ENCODE results near the gene SYNJ1.
A peak's percentile ranks its signal among the peaks of the same experiment; 100 is the strongest.
"Not testable (repeated sequence)": the region's sequence is repeated elsewhere in the genome, so short reads cannot be mapped to it uniquely, and the experiment has no call there.

The SYNJ1 gene

GRCh38 chr21:32733990-32734613 is 6.3 kb upstream of the SYNJ1 start:
- DNase-seq (ENCODE audit: low read depth), result no peak

- no peak for DNase-seq (ENCODE audit: low read depth)
Measured at GRCh38 chr21:32733356-32733755, 5.5 kb upstream of the SYNJ1 start.

- DNase-seq (ENCODE audit: low read depth), result no peak
Measured at GRCh38 chr21:32732544-32732943, 4.7 kb upstream of the SYNJ1 start.

GRCh38 chr21:32728848-32729247 is 1.0 kb upstream of the SYNJ1 start:
- no peak for DNase-seq (ENCODE audit: low read depth)

- no peak for DNase-seq (ENCODE audit: low read depth)
Measured at GRCh38 chr21:32728456-32728839, 635 bp upstream of the SYNJ1 start.

GRCh38 chr21:32726839-32727686 is 750 bp downstream of the SYNJ1 start:
- peak; percentile 42 for DNase-seq (ENCODE audit: low read depth)

- DNase-seq (ENCODE audit: low read depth), result no peak
Measured at GRCh38 chr21:32719085-32719484, 8.7 kb downstream of the SYNJ1 start.

- DNase-seq (ENCODE audit: low read depth), result peak; percentile 18
Measured at GRCh38 chr21:32717851-32718316, 9.9 kb downstream of the SYNJ1 start.

GRCh38 chr21:32716486-32716885 is 11.3 kb downstream of the SYNJ1 start:
- no peak for DNase-seq (ENCODE audit: low read depth)

GRCh38 chr21:32713726-32714125 is 14.1 kb downstream of the SYNJ1 start:
- peak; percentile 19 for DNase-seq (ENCODE audit: low read depth)

GRCh38 chr21:32712641-32713040 is 15.2 kb downstream of the SYNJ1 start:
- DNase-seq (ENCODE audit: low read depth), result no peak

GRCh38 chr21:32712043-32712442 is 15.8 kb downstream of the SYNJ1 start:
- DNase-seq (ENCODE audit: low read depth), result no peak

- DNase-seq (ENCODE audit: low read depth), result no peak
Measured at GRCh38 chr21:32710987-32711386, 16.8 kb downstream of the SYNJ1 start.

- no peak for DNase-seq (ENCODE audit: low read depth)
Measured at GRCh38 chr21:32710069-32710784, 17.6 kb downstream of the SYNJ1 start.

- DNase-seq (ENCODE audit: low read depth), result no peak
Measured at GRCh38 chr21:32708069-32708468, 19.7 kb downstream of the SYNJ1 start.

- no peak for DNase-seq (ENCODE audit: low read depth)
Measured at GRCh38 chr21:32705901-32706300, 21.9 kb downstream of the SYNJ1 start.

- peak; percentile 70 for DNase-seq (ENCODE audit: low read depth)
Measured at GRCh38 chr21:32705139-32705538, 22.7 kb downstream of the SYNJ1 start.

- DNase-seq (ENCODE audit: low read depth), result peak; percentile 66
Measured at GRCh38 chr21:32702702-32703101, 25.1 kb downstream of the SYNJ1 start.

- no peak for DNase-seq (ENCODE audit: low read depth)
Measured at GRCh38 chr21:32698971-32699693, 28.7 kb downstream of the SYNJ1 start.

GRCh38 chr21:32698286-32698685 is 29.5 kb downstream of the SYNJ1 start:
- DNase-seq (ENCODE audit: low read depth), result no peak

- not testable (repeated sequence) for DNase-seq (ENCODE audit: low read depth)
Measured at GRCh38 chr21:32695482-32695881, 32.3 kb downstream of the SYNJ1 start.

- no peak for DNase-seq (ENCODE audit: low read depth)
Measured at GRCh38 chr21:32693581-32693980, 34.2 kb downstream of the SYNJ1 start.
